Spleen (tissue), 11 donors: ENCODE measurements around the gene SHC2. TPM values are rescaled to one million over a fixed set of nuclear protein-coding genes. Genes with fewer than 3 reads are reported as not detected.

Experiments
- DNase-seq: peaks from one replicate; pipeline ENCODE4 v3.0.0-alpha.2; 2020
- H3K27ac ChIP-seq, 8 donors: fragments of 200-600 bp; sonication (generic) in 7 of 8; 1 replicate in 4 of 8; 2 replicates in 4 of 8; pipeline versions ENCODE4 v1.5.0 to v1.8.0; 2016 to 2021; ENCODE audit warnings: inconsistent platforms in 4 of 8, mild to moderate bottlenecking in 4 of 8, moderate library complexity in 1 of 8
- H3K27me3 ChIP-seq, 7 donors: fragments of 200-600 bp; sonication (generic) in 6 of 7; replicated peaks in 1 of 7; 1 replicate in 4 of 7; 2 replicates in 3 of 7; pipeline versions ENCODE4 v1.5.0 to v1.8.0; 2016 to 2021; ENCODE audit warnings: inconsistent platforms in 3 of 7, mild to moderate bottlenecking in 1 of 7
- H3K36me3 ChIP-seq, 6 donors: fragments of 200-600 bp; sonication (generic) in 5 of 6; 1 replicate in 4 of 6; 2 replicates in 2 of 6; pipeline versions ENCODE4 v1.5.0 to v1.8.0; 2016 to 2021; ENCODE audit warnings: inconsistent platforms in 2 of 6
- H3K4me1 ChIP-seq, 6 donors: fragments of 200-600 bp; sonication (generic) in 5 of 6; 1 replicate in 3 of 6; 2 replicates in 3 of 6; pipeline versions ENCODE4 v1.5.0 to v1.8.0; 2016 to 2021; ENCODE audit warnings: inconsistent platforms in 3 of 6
- H3K4me3 ChIP-seq, 8 donors: fragments of 200-600 bp; sonication (generic) in 7 of 8; 1 replicate in 4 of 8; 2 replicates in 4 of 8; pipeline versions ENCODE4 v1.5.0 to v1.8.0; 2016 to 2021; ENCODE audit warnings: inconsistent platforms in 4 of 8, mild to moderate bottlenecking in 4 of 8, moderate library complexity in 2 of 8
- H3K9me3 ChIP-seq, 8 donors: fragments of 200-600 bp; sonication (generic) in 7 of 8; 1 replicate in 4 of 8; 2 replicates in 4 of 8; pipeline versions ENCODE4 v1.5.0 to v1.8.0; 2016 to 2021; ENCODE audit warnings: inconsistent platforms in 4 of 8
- CTCF ChIP-seq, 11 experiments: fragments of 200-600 bp in 7 of 11; fragments of 450-650 bp in 4 of 11; sonication (generic) in 4 of 11; IDR thresholded peaks in 8 of 11; conservative IDR thresholded peaks in 3 of 11; 1 replicate in 7 of 11; 2 replicates in 4 of 11; pipeline versions ENCODE4 v1.4.0 to v1.8.0; 2016 to 2021; ENCODE audit warnings: antibody characterized with exemption in 11 of 11, inconsistent platforms in 4 of 11, mild to moderate bottlenecking in 1 of 11
- POLR2A ChIP-seq, 3 donors: fragments of 450-650 bp; IDR thresholded peaks; one replicate each; pipeline ENCODE4 v1.5.1; 2017; ENCODE audit warnings: antibody characterized with exemption in 3 of 3, mild to moderate bottlenecking in 1 of 3
- POLR2AphosphoS5 ChIP-seq, 3 donors: sonication (generic); formaldehyde crosslinking; IDR thresholded peaks; one replicate each; pipeline ENCODE4 v1.5.1; 2017; ENCODE audit warnings: antibody characterized with exemption in 3 of 3
- WGBS, 5 donors: extraction: QIAGEN DNeasy Blood & Tissue Kit in 3 of 5; methylation state at CpG; one replicate each; pipeline versions ENCODE4 v1.1.5 to v1.1.7; 2013 to 2018; 5-methylcytosine and 5-hydroxymethylcytosine counted together
- intact Hi-C: fragments of 100-400 bp; cut with DNase I; formaldehyde crosslinking; loops from one replicate; pipeline ENCODE4 v1.15.0; 2023; ENCODE audit warnings: low total_unique reads
- polyA plus RNA-seq, 3 donors: library from polyadenylated mRNA; stranded (reverse); fragments of 200-250 nt; gene quantifications; one replicate each; pipeline ENCODE4 v1.2.1, GENCODE V29; 2013
- total RNA-seq, 7 donors: library from RNA; depleted of rRNA in 3 of 7; stranded (reverse); fragments of >200 nt in 3 of 7; fragmentation: NEBNext Ultra II Directional in 4 of 7; extraction: Animal tissue kit (Norgen Biotek cat#: 25700) in 4 of 7; gene quantifications; one replicate each; pipeline versions ENCODE4 v1.1.0 to v1.2.1, GENCODE V29; 2016 to 2021
- donor health status: healthy with polysubstance abuse.
- donor health status: DM: no; HTN: no; CAD: no; lungs with moderate emphysema.
- donor health status: DM: no; HTN: no; CAD: no.
- donor health status: Bipolar disorder and iron deficiency.
- donor health status: healthy.
- donor health status: DM: no; HTN: no; CAD: no.
- donor health status: DM: yes; HTN: yes; CAD: no.

Gene SHC2
- total and polyA plus RNA-seq, 10 donors: 19.6 to 123 (median 45.2) TPM

GRCh38 chr19:461721-462551 lies 1.1 kb upstream of the SHC2 start:
- Histone ChIP-seq H3K36me3 (no peaks in the 10 kb centered on the region), H3K27ac (peak overlapping the region in 5 of 8 donors; percentile 9 to 84 (median 36)), H3K4me1 (peaks cover 3 to 26% (median 21%) of the 10 kb centered on the region in 6 donors), H3K9me3 (no peaks in the 10 kb centered on the region), H3K27me3 (peaks cover 0 to 51% (median 26%) of the 10 kb centered on the region in 7 donors), H3K4me3 (peak overlapping the region in 6 of 8 donors; percentile 14 to 75 (median 28))
- intact Hi-C loops: no loop called here
- WGBS, 5 donors: 2 to 14% (median 10%) methylated on average over 8 to 60 of the region's 60 CpGs
- no peak for DNase-seq
- TF ChIP-seq POLR2AphosphoS5 (IDR thresholded peaks at IDR 0.05): peak; percentile 7 to 32 (median 27)
- no peak for TF ChIP-seq CTCF (IDR thresholded peaks at IDR 0.05 in 8 of 11, conservative IDR thresholded peaks at IDR 0.05 in 3 of 11)
- TF ChIP-seq POLR2A (IDR thresholded peaks at IDR 0.05): no peak

- peaks cover 3 to 26% (median 21%) of the 10 kb centered on the region in 6 donors for H3K4me1 ChIP-seq
- H3K27me3 ChIP-seq: peaks cover 0 to 51% (median 26%) of the 10 kb centered on the region in 7 donors
- peak overlapping the region in 7 of 8 donors; percentile 36 to 84 (median 74) for H3K27ac ChIP-seq
- intact Hi-C loops: no loop called here
- TF ChIP-seq CTCF (IDR thresholded peaks at IDR 0.05 in 8 of 11, conservative IDR thresholded peaks at IDR 0.05 in 3 of 11) (no peak), POLR2AphosphoS5 (IDR thresholded peaks at IDR 0.05) (peak; percentile 44 to 73 (median 72)), POLR2A (IDR thresholded peaks at IDR 0.05) (no peak)
- H3K36me3 ChIP-seq: no peaks in the 10 kb centered on the region
- no peak for DNase-seq
- H3K9me3 ChIP-seq: no peaks in the 10 kb centered on the region
- H3K4me3 ChIP-seq: peak overlapping the region; percentile 44 to 75 (median 47)
- WGBS, 5 donors: 6 to 21% (median 6%) methylated on average over 20 to 66 of the region's 66 CpGs
These were observed 915 bp downstream of the SHC2 start for GRCh38 chr19:459724-460511.

- Histone ChIP-seq H3K27ac (no peak overlapping the region), H3K9me3 (no peaks in the 10 kb centered on the region), H3K27me3 (peaks cover 0 to 44% (median 26%) of the 10 kb centered on the region in 7 donors), H3K4me3 (no peak overlapping the region), H3K36me3 (no peaks in the 10 kb centered on the region), H3K4me1 (peaks cover 3 to 26% (median 21%) of the 10 kb centered on the region in 6 donors)
- WGBS, 5 donors: 92 to 97% (median 94%) methylated on average over 51 to 89 of the region's 89 CpGs
- DNase-seq: no peak
- intact Hi-C loops: no loop called here
- TF ChIP-seq POLR2AphosphoS5 (IDR thresholded peaks at IDR 0.05): no peak
- TF ChIP-seq CTCF (IDR thresholded peaks at IDR 0.05 in 8 of 11, conservative IDR thresholded peaks at IDR 0.05 in 3 of 11): no peak
- no peak for TF ChIP-seq POLR2A (IDR thresholded peaks at IDR 0.05)
These were observed 2.5 kb downstream of the SHC2 start for GRCh38 chr19:458091-459042.
